ENCODE data around the gene TRAPPC6A. TPM values are rescaled to one million over a fixed set of nuclear protein-coding genes. Genes with fewer than 3 reads are reported as not detected.

Gene TRAPPC6A
- total RNA-seq, 1 donor from 2014 or later, result 14.2 TPM

- intact Hi-C loops (cut with DNase I), result no loop called here
- no peak for ATAC-seq
- peak; percentile 13 for DNase-seq (ENCODE audit: missing footprints)
Observed at GRCh38 chr19:45189971-45190370, 11.9 kb upstream of the TRAPPC6A start.

GRCh38 chr19:45187421-45188100 is 9.5 kb upstream of the TRAPPC6A start:
- peak; percentile 4 for DNase-seq (ENCODE audit: missing footprints)
- intact Hi-C loops (cut with DNase I), result no loop called here
- ATAC-seq, result no peak

- intact Hi-C loops (cut with DNase I), result no loop called here
- ATAC-seq (no peak), DNase-seq (ENCODE audit: missing footprints) (peak; percentile 13)
Observed at GRCh38 chr19:45186509-45187334, 8.7 kb upstream of the TRAPPC6A start.

DNA sequence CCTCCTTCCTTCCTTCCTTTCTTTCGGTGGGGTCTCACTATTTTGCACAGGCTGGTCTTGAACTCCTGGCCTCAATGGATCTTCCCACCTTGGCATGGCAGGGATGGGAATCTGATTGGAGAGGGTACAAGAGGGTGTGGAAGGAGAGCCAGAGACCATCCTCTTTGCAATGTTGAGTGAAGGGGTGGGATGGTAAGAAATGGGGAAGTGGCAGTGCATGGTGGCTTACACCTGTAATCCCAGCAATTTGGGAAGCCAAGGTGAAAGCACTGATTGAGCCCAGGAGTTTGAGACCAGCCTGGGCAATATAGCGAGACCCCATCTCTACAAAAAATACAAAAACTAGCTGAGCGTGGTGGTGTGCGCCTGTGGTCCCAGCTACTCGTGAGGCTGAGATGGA is 6.1 kb upstream of the TRAPPC6A start:
- ATAC-seq, result no peak
- intact Hi-C loops (cut with DNase I), result no loop called here

GRCh38 chr19:45182758-45183157 is 4.7 kb upstream of the TRAPPC6A start:
- ATAC-seq, result no peak
- DNase-seq (ENCODE audit: missing footprints), result peak; percentile 37
- intact Hi-C loops (cut with DNase I), result no loop called here

More for the DNA sequence above, 6.1 kb upstream of the TRAPPC6A start:
- DNase-seq (ENCODE audit: missing footprints), result no peak

GRCh38 chr19:45180936-45181335 is 2.9 kb upstream of the TRAPPC6A start:
- DNase-seq (ENCODE audit: missing footprints), result peak; percentile 37
- intact Hi-C loops (cut with DNase I), result no loop called here
- ATAC-seq, result no peak

- ATAC-seq (no peak), DNase-seq (ENCODE audit: missing footprints) (no peak)
- intact Hi-C loops (cut with DNase I), result loop anchor here (5.0 kb wide), 1 partner anchor 88 kb away; the partner anchor contains the start of gene PPP1R37
Observed at GRCh38 chr19:45179892-45180370, 1.9 kb upstream of the TRAPPC6A start.

GRCh38 chr19:45179072-45179891 is 1.2 kb upstream of the TRAPPC6A start:
- DNase-seq (ENCODE audit: missing footprints) (no peak), ATAC-seq (no peak)
- intact Hi-C loops (cut with DNase I), result loop anchor here (5.0 kb wide), 1 partner anchor 87 kb away; the partner anchor contains the start of gene PPP1R37

- ATAC-seq (peak; percentile 99), DNase-seq (ENCODE audit: missing footprints) (peak; percentile 100)
- intact Hi-C loops (cut with DNase I), result loop anchor here (5.0 kb wide), 1 partner anchor 86 kb away; the partner anchor contains the start of gene PPP1R37
Observed at GRCh38 chr19:45178262-45179071, 430 bp upstream of the TRAPPC6A start, which contains the start of gene BLOC1S3. BLOC1S3 (plus strand) TSS chr19:45178784; CDS start chr19:45179297, 513 bp downstream.

DNA sequence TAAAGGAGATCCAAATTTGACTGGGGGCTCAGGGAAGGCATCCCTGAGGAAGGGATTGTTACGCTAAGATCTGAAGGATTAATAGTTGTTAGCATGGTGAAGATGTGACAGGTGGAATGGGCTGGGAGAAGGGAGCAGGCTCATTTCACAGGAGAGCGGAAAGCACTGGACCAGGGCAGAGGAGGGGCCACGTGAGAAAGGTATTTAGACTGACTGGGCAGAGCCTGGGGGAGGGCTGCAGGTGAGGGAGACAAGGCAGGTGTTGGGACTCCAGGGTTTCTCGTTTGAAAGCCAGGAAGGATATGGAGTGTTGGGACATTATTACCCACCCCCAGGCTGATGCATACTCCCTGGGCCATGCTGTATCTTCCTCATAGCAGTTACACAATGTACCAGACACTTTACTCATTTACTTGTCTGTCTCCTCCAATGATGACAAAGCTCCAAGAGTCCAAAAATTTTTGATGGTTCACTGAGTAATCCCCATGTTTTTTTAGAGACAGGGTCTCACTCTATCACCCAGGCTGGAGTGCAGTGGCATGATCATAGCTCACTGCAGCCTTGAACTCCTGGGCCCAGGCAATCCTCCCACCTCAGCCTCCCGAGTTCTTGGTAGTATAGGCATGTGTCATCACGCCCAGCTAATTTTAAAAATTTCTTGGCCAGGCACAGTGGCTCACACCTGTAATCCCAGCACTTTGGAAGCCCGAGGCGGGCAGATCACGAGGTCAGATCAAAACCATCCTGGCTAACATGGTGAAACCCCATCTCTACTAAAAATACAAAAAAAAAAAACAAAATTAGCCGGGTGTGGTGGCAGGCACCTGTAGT is 2.3 kb downstream of the TRAPPC6A start:
- no peak for DNase-seq (ENCODE audit: missing footprints)
- intact Hi-C loops (cut with DNase I), result loop anchor here (5.0 kb wide), 1 partner anchor 83 kb away; the partner anchor contains the start of gene PPP1R37

GRCh38 chr19:45173816-45174215 is 4.2 kb downstream of the TRAPPC6A start:
- intact Hi-C loops (cut with DNase I), result no loop called here
- DNase-seq (ENCODE audit: missing footprints) (no peak), ATAC-seq (no peak)

More for the DNA sequence above, 2.3 kb downstream of the TRAPPC6A start:
- ATAC-seq, result no peak

DNA sequence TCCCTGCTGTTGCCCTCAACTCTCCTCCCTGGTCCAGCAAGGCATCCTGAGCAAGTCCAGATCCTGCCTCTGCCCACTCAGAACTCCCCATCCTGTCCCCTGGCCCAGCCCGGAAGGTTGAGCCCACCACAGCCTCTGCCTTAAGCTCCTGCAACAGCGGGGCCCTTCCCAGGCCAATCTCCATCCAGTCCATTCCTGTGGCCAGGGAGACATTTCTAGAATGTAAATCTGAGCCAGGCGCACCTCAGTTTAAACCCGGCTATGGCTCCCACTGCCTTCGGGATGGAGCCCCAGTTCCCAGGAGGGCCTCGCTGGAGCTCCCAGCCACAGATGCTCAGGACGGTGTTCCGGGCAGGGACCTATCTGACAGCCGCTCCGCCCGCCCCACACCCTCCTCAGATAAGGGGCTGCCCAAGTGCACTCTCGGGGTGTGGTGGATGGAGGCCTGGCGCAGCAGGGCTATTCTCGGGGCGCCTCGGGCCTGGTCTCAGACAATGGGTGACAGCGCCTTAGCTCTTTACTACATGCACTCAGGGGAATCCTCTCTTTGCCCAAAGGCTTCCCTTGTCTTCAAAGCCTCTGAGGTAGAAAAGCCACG is 5.3 kb downstream of the TRAPPC6A start:
- intact Hi-C loops (cut with DNase I), result no loop called here
- ATAC-seq, result no peak
- no peak for DNase-seq (ENCODE audit: missing footprints)

GRCh38 chr19:45172173-45172572 is 5.9 kb downstream of the TRAPPC6A start:
- intact Hi-C loops (cut with DNase I), result no loop called here
- no peak for DNase-seq (ENCODE audit: missing footprints)
- no peak for ATAC-seq

DNA sequence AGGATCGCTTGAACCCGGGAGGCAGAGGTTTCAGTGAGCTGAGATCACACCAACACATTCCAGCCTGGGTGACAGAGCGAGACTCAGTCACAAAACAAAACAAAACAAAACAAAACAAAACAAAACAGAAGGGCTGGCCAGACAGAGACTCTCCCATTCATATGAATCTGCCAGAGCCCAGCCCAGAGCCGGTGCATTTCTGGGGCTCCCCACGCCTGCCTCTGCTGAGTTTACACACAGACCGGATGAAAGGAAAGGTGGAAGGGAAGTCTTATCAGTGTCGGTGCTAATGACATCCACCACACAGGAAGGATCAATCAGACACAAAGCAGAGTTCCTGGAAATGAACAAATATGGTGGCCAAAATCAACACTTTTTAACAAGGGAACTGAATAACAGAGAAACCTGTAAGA is 6.8 kb downstream of the TRAPPC6A start:
- intact Hi-C loops (cut with DNase I), result no loop called here
- DNase-seq (ENCODE audit: missing footprints) (no peak), ATAC-seq (no peak)

DNA sequence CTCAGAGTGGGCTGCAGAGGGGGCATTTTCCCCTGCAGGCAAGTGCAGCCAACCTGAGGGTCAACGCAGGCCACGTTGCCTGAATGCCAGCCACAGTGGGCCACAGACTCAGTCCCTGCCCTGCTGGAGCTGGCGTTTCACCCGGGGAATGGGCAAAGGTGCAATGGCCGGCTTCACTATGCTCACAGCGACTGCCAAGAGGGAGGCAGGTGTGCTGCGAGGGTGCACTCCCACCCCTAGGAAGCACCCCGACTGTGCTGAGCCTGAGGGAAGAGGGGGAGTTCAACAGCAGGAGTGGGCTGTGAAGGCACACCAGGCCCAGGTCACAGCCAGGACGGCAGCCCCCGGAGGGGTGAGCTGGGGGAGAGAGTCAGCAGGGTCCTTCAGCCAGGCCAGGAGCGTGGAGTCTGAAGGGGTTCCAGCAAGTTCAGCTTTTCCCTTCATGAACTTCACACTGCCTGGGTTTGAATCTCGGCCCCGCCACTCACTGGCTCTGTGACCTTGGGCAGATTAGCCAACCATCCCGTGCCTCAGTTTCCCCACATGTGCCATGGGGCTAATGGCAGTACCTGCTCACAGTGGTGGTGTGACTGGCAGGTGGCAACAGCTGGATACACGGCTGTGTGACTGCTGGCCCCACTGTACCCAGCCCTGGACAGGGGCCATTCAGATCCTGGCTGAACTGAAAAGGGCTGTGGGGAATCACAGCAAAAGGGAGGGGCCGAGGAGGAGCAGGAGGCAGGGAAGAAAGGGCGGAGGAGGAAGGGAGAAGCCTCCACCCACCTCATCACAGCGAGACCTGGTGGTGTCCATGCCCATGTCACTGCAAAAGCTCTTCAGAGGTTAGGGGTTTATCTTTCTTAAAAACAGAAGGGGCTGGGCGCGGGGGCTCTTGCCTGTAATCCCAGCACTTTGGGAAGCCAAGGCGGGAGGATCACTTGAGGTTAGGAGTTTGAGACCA is 7.6 kb downstream of the TRAPPC6A start:
- DNase-seq (ENCODE audit: missing footprints) (no peak), ATAC-seq (no peak)
- intact Hi-C loops (cut with DNase I), result no loop called here

- intact Hi-C loops (cut with DNase I), result no loop called here
- DNase-seq (ENCODE audit: missing footprints) (no peak), ATAC-seq (no peak)
Observed at GRCh38 chr19:45169602-45170001, 8.4 kb downstream of the TRAPPC6A start.

Measured in Right ventricle myocardium inferior (tissue), 1 donor.